ENCODE data around the gene CD207.

- no peak for TF ChIP-seq CTCF (IDR thresholded peaks at IDR 0.05)
- no peak for TF ChIP-seq POLR2AphosphoS5 (IDR thresholded peaks at IDR 0.05; ENCODE audit: insufficient read depth in 1 of 2, low read depth in 1 of 2)
- no peak for TF ChIP-seq POLR2A (IDR thresholded peaks at IDR 0.05)
Observed at GRCh38 chr2:70854411-70854810, 18.8 kb upstream of the CD207 start.
